HCT116 (cell line): ENCODE measurements around the gene SLC25A1. TPM values are rescaled to one million over a fixed set of nuclear protein-coding genes. Genes with fewer than 3 reads are reported as not detected.

Source experiments
- ATAC-seq: fragments of 200-7000 bp; cut with Tn5 transposase; 2 replicates; pipeline ENCODE4 v1.9.1; 2020; ENCODE audit warnings: mild to moderate bottlenecking, moderate library complexity
- BruUV-seq: library from RNA; stranded (reverse); fragments of 400-500 nt; replicated peaks from 2 replicates; lab custom pipeline; 2021; lab: Mats Ljungman, UMichigan
- CTCF ChIA-PET: fragments of 300-600 bp; sonication (Branson Sonifier 250); formaldehyde crosslinking; loops from one replicate; lab custom pipeline; 2021; ENCODE audit warnings: antibody characterized with exemption; lab: Charles Lee
- POLR2A ChIA-PET: fragments of 300-600, 350-600 bp; sonication (Branson Sonifier 250); formaldehyde crosslinking; loops from one replicate; lab custom pipeline; 2021; ENCODE audit warnings: antibody characterized with exemption; lab: Charles Lee
- RAD21 ChIA-PET, 2 experiments: fragments of 300-600 bp; sonication (Branson Sonifier 250); formaldehyde crosslinking; loops; one replicate each; lab custom pipeline; 2023; ENCODE audit warnings: low total read pairs in 2 of 2; ENCODE audit not compliant: uncharacterized antibody in 2 of 2, unreplicated experiment in 2 of 2, low non-redundant PET in 1 of 2; lab: Charles Lee
- DNase-seq: peaks from one replicate; pipeline ENCODE4 v3.0.0-alpha.2; 2010; ENCODE audit warnings: low read depth, low spot score
- H2AFZ ChIP-seq: fragments of 200-600 bp; shearing (Covaris generic), sonication (generic); 2 replicates; pipeline ENCODE4 v1.6.1; 2017; ENCODE audit warnings: low read depth, mixed run types, mixed read lengths, antibody characterized with exemption, low read length; ENCODE audit not compliant: poor library complexity, severe bottlenecking
- H3K27ac ChIP-seq: 2 replicates; pipeline ENCODE4 v1.5.1; 2012; ENCODE audit warnings: low read depth, low read length
- H3K27me3 ChIP-seq: fragments of 200-600 bp; sonication (generic); 2 replicates; pipeline ENCODE4 v1.6.1; 2016; ENCODE audit warnings: mixed run types, low read length, mixed read lengths; ENCODE audit not compliant: insufficient read depth
- H3K36me3 ChIP-seq, 2 experiments: fragments of 200-500 bp in 1 of 2; fragments of 200-600 bp in 1 of 2; sonication (Bioruptor generic) in 1 of 2; sonication (generic) in 1 of 2; 2 replicates each; pipeline versions ENCODE4 v1.5.1 to v1.6.1; 2014 to 2016; ENCODE audit warnings: low read length in 2 of 2, inconsistent platforms in 1 of 2, mixed read lengths in 1 of 2, mixed run types in 1 of 2; ENCODE audit not compliant: insufficient read depth in 2 of 2, control insufficient read depth in 1 of 2
- H3K4me1 ChIP-seq, 2 experiments: fragments of 200-600 bp in 1 of 2; sonication (generic) in 1 of 2; 2 replicates each; pipeline versions ENCODE4 v1.5.1 to v1.6.1; 2012 to 2017; ENCODE audit warnings: low read length in 2 of 2, inconsistent platforms in 1 of 2, mild to moderate bottlenecking in 1 of 2, mixed read lengths in 1 of 2, mixed run types in 1 of 2, moderate library complexity in 1 of 2; ENCODE audit not compliant: insufficient read depth in 2 of 2, control insufficient read depth in 1 of 2
- H3K4me2 ChIP-seq: fragments of 200-600 bp; sonication (generic); 2 replicates; pipeline ENCODE4 v1.6.1; 2017; ENCODE audit warnings: mixed run types, low read length, mixed read lengths
- H3K4me3 ChIP-seq, 2 experiments: fragments of 200-600 bp in 1 of 2; sonication (generic) in 1 of 2; replicated peaks in 1 of 2; 2 replicates each; pipeline ENCODE4 v1.5.1; 2011 to 2016; ENCODE audit warnings: low read length in 2 of 2, control low read depth in 1 of 2, low read depth in 1 of 2, mild to moderate bottlenecking in 1 of 2, mixed read lengths in 1 of 2, mixed run types in 1 of 2
- H3K79me2 ChIP-seq: fragments of 200-600 bp; sonication (generic); 2 replicates; pipeline ENCODE4 v1.6.1; 2017; ENCODE audit warnings: mild to moderate bottlenecking, mixed run types, low read length, moderate library complexity, mixed read lengths; ENCODE audit not compliant: insufficient read depth
- H3K9ac ChIP-seq: fragments of 200-600 bp; sonication (generic); 2 replicates; pipeline ENCODE4 v1.6.1; 2016; ENCODE audit warnings: low read length, mixed read lengths
- H3K9me2 ChIP-seq: fragments of 200-600 bp; sonication (generic), shearing (Covaris generic); 2 replicates; pipeline ENCODE4 v1.6.1; 2017; ENCODE audit warnings: mixed run types, mild to moderate bottlenecking, moderate library complexity; ENCODE audit not compliant: insufficient read depth
- H3K9me3 ChIP-seq, 2 experiments: fragments of 200-500 bp in 1 of 2; fragments of 200-600 bp in 1 of 2; sonication (Bioruptor generic) in 1 of 2; sonication (generic) in 1 of 2; 2 replicates each; pipeline ENCODE4 v1.6.1; 2014 to 2017; ENCODE audit warnings: low read length in 2 of 2, mixed read lengths in 2 of 2, inconsistent platforms in 1 of 2, low read depth in 1 of 2, mild to moderate bottlenecking in 1 of 2, mixed run types in 1 of 2, moderate library complexity in 1 of 2; ENCODE audit not compliant: control insufficient read depth in 1 of 2, insufficient read depth in 1 of 2
- H4K20me1 ChIP-seq: fragments of 200-600 bp; sonication (generic), shearing (Covaris generic); 2 replicates; pipeline ENCODE4 v1.6.1; 2017; ENCODE audit warnings: mixed run types, mild to moderate bottlenecking, moderate library complexity; ENCODE audit not compliant: insufficient read depth
- CBX3 ChIP-seq: IDR thresholded peaks from 2 replicates; pipeline ENCODE4 v1.6.1; 2012; ENCODE audit warnings: low read depth
- CEBPB ChIP-seq: IDR thresholded peaks from 2 replicates; pipeline ENCODE4 v1.6.1; 2012; ENCODE audit warnings: low read depth
- EGR1 ChIP-seq: IDR thresholded peaks from 2 replicates; pipeline ENCODE4 v1.6.1; 2012; ENCODE audit warnings: low read depth
- ELF1 ChIP-seq: IDR thresholded peaks from 2 replicates; pipeline ENCODE4 v1.6.1; 2012; ENCODE audit warnings: low read depth, borderline replicate concordance
- EZH2 ChIP-seq: fragments of 200-600 bp; sonication (generic); IDR thresholded peaks from 2 replicates; pipeline ENCODE4 v1.6.1; 2017; ENCODE audit warnings: antibody characterized with exemption, mixed run types
- FOSL1 ChIP-seq: IDR thresholded peaks from 2 replicates; pipeline ENCODE4 v1.6.1; 2012; ENCODE audit warnings: low read depth
- JUND ChIP-seq: IDR thresholded peaks from 2 replicates; pipeline ENCODE4 v1.6.1; 2012
- POLR2A ChIP-seq: IDR thresholded peaks from 2 replicates; pipeline ENCODE4 v1.7.0; 2011; ENCODE audit warnings: borderline replicate concordance; ENCODE audit not compliant: insufficient read depth, insufficient read length; ENCODE audit errors: extremely low read depth
- RAD21 ChIP-seq: IDR thresholded peaks from 2 replicates; pipeline ENCODE4 v1.6.1; 2012; ENCODE audit warnings: low read depth, mild to moderate bottlenecking
- REST ChIP-seq: IDR thresholded peaks from 2 replicates; pipeline ENCODE4 v1.6.1; 2012; ENCODE audit warnings: low read depth
- SIN3A ChIP-seq: IDR thresholded peaks from 2 replicates; pipeline ENCODE4 v1.6.1; 2012; ENCODE audit warnings: low read depth
- SP1 ChIP-seq: IDR thresholded peaks from 2 replicates; pipeline ENCODE4 v1.6.1; 2012; ENCODE audit warnings: low read depth
- SRF ChIP-seq: IDR thresholded peaks from 2 replicates; pipeline ENCODE4 v1.6.1; 2012; ENCODE audit warnings: low read depth
- TCF7L2 ChIP-seq: IDR thresholded peaks from 2 replicates; pipeline ENCODE4 v1.7.0; 2011; ENCODE audit warnings: borderline replicate concordance, inconsistent platforms; ENCODE audit not compliant: insufficient read depth, insufficient read length; ENCODE audit errors: extremely low read depth
- YY1 ChIP-seq: IDR thresholded peaks from 2 replicates; pipeline ENCODE4 v1.6.1; 2011; ENCODE audit warnings: low read length, low read depth, moderate library complexity, mild to moderate bottlenecking; ENCODE audit not compliant: insufficient replicate concordance; ENCODE audit errors: extremely low read depth
- ZBTB33 ChIP-seq: IDR thresholded peaks from 2 replicates; pipeline ENCODE4 v1.6.1; 2011; ENCODE audit warnings: mild to moderate bottlenecking, low read length, moderate library complexity; ENCODE audit not compliant: insufficient replicate concordance; ENCODE audit errors: extremely low read depth
- ZNF274 ChIP-seq: fragments of 200-500 bp; sonication (Bioruptor generic); IDR thresholded peaks from 2 replicates; pipeline ENCODE4 v1.6.1; 2014; ENCODE audit warnings: mild to moderate bottlenecking, low read depth, low read length, inconsistent platforms
- intact Hi-C: fragments of 100-400 bp; cut with micrococcal nuclease; formaldehyde crosslinking; loops from 2 replicates; pipeline ENCODE4 v1.10.0; 2022
- total RNA-seq: library from RNA; stranded (reverse); gene quantifications from one replicate; pipeline ENCODE4 v1.2.1, GENCODE V29; 2021; ENCODE audit not compliant: unreplicated experiment
- TF ChIP-seq, protein P1 (sequence below), 3 experiments: fragments of 200-600 bp in 1 of 3; sonication (generic) in 1 of 3; IDR thresholded peaks in 2 of 3; conservative IDR thresholded peaks in 1 of 3; 2 replicates each; pipeline ENCODE4 v1.5.1; 2012 to 2017; ENCODE audit warnings: low read depth in 2 of 3, low read length in 2 of 3, antibody characterized with exemption in 1 of 3, borderline replicate concordance in 1 of 3, control low read depth in 1 of 3, mild to moderate bottlenecking in 1 of 3, mixed read lengths in 1 of 3, mixed run types in 1 of 3, moderate library complexity in 1 of 3; ENCODE audit not compliant: insufficient read depth in 1 of 3
- TF ChIP-seq, protein P2 (sequence below): IDR thresholded peaks from 2 replicates; pipeline ENCODE4 v1.6.1; 2012

Gene SLC25A1
- total RNA-seq, 1 experiment from 2014 or later: 146 TPM

- Histone ChIP-seq H3K79me2 (peaks cover 22% of the 10 kb centered on the region), H4K20me1 (no peaks in the 10 kb centered on the region), H3K36me3 (peaks cover 25 to 28% of the 10 kb centered on the region in 2 experiments; a peak in 3 of 4 replicates), H3K9ac (peak overlapping the region; percentile 78), H3K4me3 (peak overlapping the region; percentile 90 to 97), H3K27me3 (no peaks in the 10 kb centered on the region), H2AFZ (no peak overlapping the region), H3K9me3 (no peaks in the 10 kb centered on the region), H3K4me2 (peak overlapping the region; percentile 83), H3K27ac (peak overlapping the region; percentile 48), H3K9me2 (no peaks in the 10 kb centered on the region), H3K4me1 (peaks cover 3 to 11% of the 10 kb centered on the region in 2 experiments)
- intact Hi-C loops: loop anchor here (1.0 to 10.0 kb wide), 2 partner anchors 331 to 486 kb away; partner anchors contain the start of genes CDC45 and UFD1
- ChIA-PET POLR2A (interaction anchor here (0.5 to 1.3 kb wide), 4 partner anchors 10 to 486 kb away, joined by 3 to 5 read pairs (median 3); partner anchors contain the start of gene DGCR2), RAD21 (interaction anchor here (0.6 to 1.3 kb wide), 3 partner anchors 208 to 486 kb away, joined by 3 to 5 read pairs (median 3); partner anchors contain the start of genes CDC45 (in 1 of the 2) and PRODH (in 1 of the 2)), CTCF (interaction anchor here (0.8 to 3.5 kb wide), 19 partner anchors 8 to 486 kb away, joined by 3 to 26 read pairs (median 4); partner anchors contain the start of genes DGCR2 and SLC25A1)
- ATAC-seq (peak; percentile 48), DNase-seq (no peak)
- TF ChIP-seq POLR2A (no peak), SRF (no peak), CEBPB (no peak), REST (no peak), ZBTB33 (no peak), RAD21 (no peak), EGR1 (no peak), ZNF274 (no peak), TCF7L2 (no peak), EZH2 (no peak), SIN3A (no peak), CBX3 (no peak), SP1 (no peak), ELF1 (no peak), FOSL1 (no peak), YY1 (no peak), JUND (no peak)
- TF ChIP-seq, protein P1, sequence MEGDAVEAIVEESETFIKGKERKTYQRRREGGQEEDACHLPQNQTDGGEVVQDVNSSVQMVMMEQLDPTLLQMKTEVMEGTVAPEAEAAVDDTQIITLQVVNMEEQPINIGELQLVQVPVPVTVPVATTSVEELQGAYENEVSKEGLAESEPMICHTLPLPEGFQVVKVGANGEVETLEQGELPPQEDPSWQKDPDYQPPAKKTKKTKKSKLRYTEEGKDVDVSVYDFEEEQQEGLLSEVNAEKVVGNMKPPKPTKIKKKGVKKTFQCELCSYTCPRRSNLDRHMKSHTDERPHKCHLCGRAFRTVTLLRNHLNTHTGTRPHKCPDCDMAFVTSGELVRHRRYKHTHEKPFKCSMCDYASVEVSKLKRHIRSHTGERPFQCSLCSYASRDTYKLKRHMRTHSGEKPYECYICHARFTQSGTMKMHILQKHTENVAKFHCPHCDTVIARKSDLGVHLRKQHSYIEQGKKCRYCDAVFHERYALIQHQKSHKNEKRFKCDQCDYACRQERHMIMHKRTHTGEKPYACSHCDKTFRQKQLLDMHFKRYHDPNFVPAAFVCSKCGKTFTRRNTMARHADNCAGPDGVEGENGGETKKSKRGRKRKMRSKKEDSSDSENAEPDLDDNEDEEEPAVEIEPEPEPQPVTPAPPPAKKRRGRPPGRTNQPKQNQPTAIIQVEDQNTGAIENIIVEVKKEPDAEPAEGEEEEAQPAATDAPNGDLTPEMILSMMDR (IDR thresholded peaks at IDR 0.05 in 2 of 3, conservative IDR thresholded peaks at IDR 0.05 in 1 of 3; ENCODE audit: borderline replicate concordance in 1 of 3, insufficient read depth in 1 of 3, low read depth in 2 of 3, low read length in 2 of 3): no peak
- TF ChIP-seq, protein P2, sequence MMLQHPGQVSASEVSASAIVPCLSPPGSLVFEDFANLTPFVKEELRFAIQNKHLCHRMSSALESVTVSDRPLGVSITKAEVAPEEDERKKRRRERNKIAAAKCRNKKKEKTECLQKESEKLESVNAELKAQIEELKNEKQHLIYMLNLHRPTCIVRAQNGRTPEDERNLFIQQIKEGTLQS: no peak
- BruUV-seq: TSS peak; percentile 69
These were observed 34.6 kb downstream of the SLC25A1 start for GRCh38 chr22:19143967-19144400.
